IMR-90 (cell line): ENCODE measurements around the gene KLRC3. TPM values are rescaled to one million over a fixed set of nuclear protein-coding genes. Genes with fewer than 3 reads are reported as not detected.

Experiments used
- ATAC-seq: fragments of 200-7000 bp; cut with Tn5 transposase; 2 replicates; pipeline ENCODE4 v1.9.1; 2020; ENCODE audit warnings: low read depth, mild to moderate bottlenecking, moderate library complexity
- BruUV-seq: library from RNA; stranded (reverse); fragments of 400-500 nt; replicated peaks from 2 replicates; lab custom pipeline; 2021; lab: Mats Ljungman, UMichigan
- CTCF ChIA-PET: fragments of 300-600 bp; formaldehyde crosslinking; extraction: SDS; loops from one replicate; lab custom pipeline; 2021; ENCODE audit warnings: antibody characterized with exemption; lab: Yijun Ruan, JAX
- POLR2A ChIA-PET: fragments of 300-600 bp; sonication (Branson Sonifier 250); formaldehyde crosslinking; loops from one replicate; lab custom pipeline; 2022; ENCODE audit warnings: antibody characterized with exemption; ENCODE audit not compliant: unreplicated experiment; lab: Charles Lee
- DNase-seq: peaks from one replicate; pipeline ENCODE4 v3.0.0; 2013
- H2AFZ ChIP-seq: replicated peaks from 2 replicates; pipeline ENCODE3; 2013; ENCODE audit warnings: low read length, mild to moderate bottlenecking; ENCODE audit not compliant: poor library complexity
- H2AK5ac ChIP-seq: 2 replicates; pipeline ENCODE4 v1.6.1; 2013; ENCODE audit warnings: low read depth, low read length, inconsistent platforms
- H2AK9ac ChIP-seq: replicated peaks from 2 replicates; pipeline ENCODE3; 2013; ENCODE audit warnings: mild to moderate bottlenecking, low read depth, low read length, moderate library complexity; ENCODE audit not compliant: poor library complexity
- H2BK120ac ChIP-seq: 2 replicates; pipeline ENCODE4 v1.6.1; 2013; ENCODE audit warnings: low read depth, low read length, inconsistent platforms
- H2BK15ac ChIP-seq: 3 replicates; pipeline ENCODE4 v1.6.1; 2013; ENCODE audit warnings: low read depth, low read length, inconsistent platforms
- H2BK20ac ChIP-seq: 2 replicates; pipeline ENCODE4 v1.6.1; 2013; ENCODE audit warnings: low read depth, mild to moderate bottlenecking, inconsistent platforms, low read length, moderate library complexity
- H2BK5ac ChIP-seq: 2 replicates; pipeline ENCODE4 v1.6.1; 2013; ENCODE audit warnings: mild to moderate bottlenecking, low read depth, low read length, inconsistent platforms; ENCODE audit not compliant: poor library complexity, severe bottlenecking
- H3K14ac ChIP-seq: replicated peaks from 2 replicates; pipeline ENCODE4 v1.6.1; 2013; ENCODE audit warnings: low read depth, low read length, inconsistent platforms
- H3K18ac ChIP-seq: 2 replicates; pipeline ENCODE4 v1.6.1; 2013; ENCODE audit warnings: low read depth, low read length, control low read depth
- H3K23ac ChIP-seq: 2 replicates; pipeline ENCODE4 v1.6.1; 2013; ENCODE audit warnings: low read depth, low read length, inconsistent platforms
- H3K27ac ChIP-seq: 2 replicates; pipeline ENCODE4 v1.5.1; 2013; ENCODE audit warnings: mild to moderate bottlenecking, control low read depth, low read length; ENCODE audit not compliant: insufficient read depth
- H3K27me3 ChIP-seq: 2 replicates; pipeline ENCODE4 v1.6.1; 2013; ENCODE audit warnings: low read length; ENCODE audit not compliant: control insufficient read depth, insufficient read depth
- H3K36me3 ChIP-seq: 2 replicates; pipeline ENCODE4 v1.6.1; 2013; ENCODE audit warnings: low read length, mixed read lengths; ENCODE audit not compliant: control insufficient read depth, insufficient read depth
- H3K4ac ChIP-seq: 2 replicates; pipeline ENCODE4 v1.6.1; 2013; ENCODE audit warnings: low read depth, low read length, inconsistent platforms
- H3K4me1 ChIP-seq: 2 replicates; pipeline ENCODE4 v1.6.1; 2013; ENCODE audit warnings: low read length, mixed read lengths; ENCODE audit not compliant: control insufficient read depth, insufficient read depth
- H3K4me2 ChIP-seq: 2 replicates; pipeline ENCODE4 v1.6.1; 2013; ENCODE audit warnings: low read depth, mild to moderate bottlenecking, control low read depth, low read length, moderate library complexity
- H3K4me3 ChIP-seq: 2 replicates; pipeline ENCODE4 v1.5.1; 2013; ENCODE audit warnings: low read depth, mild to moderate bottlenecking, control low read depth, low read length, moderate library complexity; ENCODE audit not compliant: insufficient read depth
- H3K56ac ChIP-seq: 2 replicates; pipeline ENCODE4 v1.6.1; 2013; ENCODE audit warnings: low read length, inconsistent platforms; ENCODE audit not compliant: insufficient read depth; ENCODE audit errors: extremely low read depth
- H3K79me1 ChIP-seq, 2 experiments: 2 replicates each; pipeline ENCODE4 v1.6.1; 2013; ENCODE audit warnings: low read length in 2 of 2, inconsistent platforms in 1 of 2, low read depth in 1 of 2
- H3K9ac ChIP-seq: 2 replicates; pipeline ENCODE4 v1.6.1; 2013; ENCODE audit warnings: low read depth, low read length, control low read depth
- H3K9me1 ChIP-seq: 2 replicates; pipeline ENCODE4 v1.6.1; 2013; ENCODE audit warnings: low read length, inconsistent platforms; ENCODE audit not compliant: insufficient read depth
- H3K9me3 ChIP-seq: 2 replicates; pipeline ENCODE4 v1.6.1; 2013; ENCODE audit warnings: low read length; ENCODE audit not compliant: control insufficient read depth, insufficient read depth
- H4K20me1 ChIP-seq: 2 replicates; pipeline ENCODE4 v1.6.1; 2013; ENCODE audit warnings: low read length, inconsistent platforms; ENCODE audit not compliant: insufficient read depth
- H4K5ac ChIP-seq: 2 replicates; pipeline ENCODE4 v1.6.1; 2013; ENCODE audit warnings: mild to moderate bottlenecking, low read depth, low read length, control low read depth
- H4K8ac ChIP-seq, 2 experiments: 2 replicates each; pipeline ENCODE4 v1.6.1; 2013; ENCODE audit warnings: low read depth in 2 of 2, low read length in 2 of 2, control low read depth in 1 of 2, inconsistent platforms in 1 of 2
- H4K91ac ChIP-seq: 2 replicates; pipeline ENCODE4 v1.6.1; 2013; ENCODE audit warnings: low read depth, low read length, inconsistent platforms; ENCODE audit not compliant: insufficient read depth
- CEBPB ChIP-seq: IDR thresholded peaks from 2 replicates; pipeline ENCODE4 v1.6.1; 2012; ENCODE audit warnings: low read depth, low read length, improper control_type of control experiment
- MXI1 ChIP-seq: IDR thresholded peaks from 2 replicates; pipeline ENCODE4 v1.6.1; 2012; ENCODE audit warnings: low read depth, mild to moderate bottlenecking, low read length, moderate library complexity, borderline replicate concordance
- WGBS, 2 experiments: methylation state at CpG; one replicate each; pipeline versions ENCODE4 v1.1.5 to v1.1.7; 2013; ENCODE audit warnings: missing lambda C conversion rate in 2 of 2; ENCODE audit not compliant: insufficient read length in 1 of 2; ENCODE audit errors: extremely low coverage in 2 of 2; 5-methylcytosine and 5-hydroxymethylcytosine counted together
- dilution Hi-C: fragments of 300-500 bp; cut with HindIII; formaldehyde crosslinking; loops from one replicate; pipeline ENCODE4 v1.14.3; 2018; ENCODE audit warnings: low sequenced_read_pairs; ENCODE audit not compliant: unreplicated experiment
- in situ Hi-C: fragments of 300-500 bp; cut with MboI; formaldehyde crosslinking; loops from 3 replicates; pipeline ENCODE4 v1.14.3; 2019; ENCODE audit warnings: low sequenced_read_pairs, inconsistent platforms, mixed read lengths
- intact Hi-C: fragments of 100-400 bp; cut with micrococcal nuclease; formaldehyde crosslinking; loops from 2 replicates; pipeline ENCODE4 v1.10.0; 2022
- polyA plus RNA-seq, 3 experiments: library from polyadenylated mRNA; depleted of rRNA; stranded (reverse); fragments of >200 nt; gene quantifications; 2 replicates each; pipeline ENCODE4 v1.2.3, GENCODE V29; 2012; ENCODE audit warnings: low replicate concordance in 1 of 3
- total RNA-seq: library from RNA; depleted of rRNA; stranded (reverse); fragments of >200 nt; gene quantifications from 2 replicates; pipeline ENCODE4 v1.2.3, GENCODE V29; 2012

The KLRC3 gene
- total and polyA plus RNA-seq, 2 of the 4 experiments (the other 2 are of a cell fraction): not detected

GRCh38 chr12:10453156-10453555, 32.8 kb upstream of the KLRC3 start, which contains the start of gene KLRC1:
TSS of gene KLRC1 (minus strand) at chr12:10453377. CDS start at chr12:10451156, 2,221 bp downstream.
- no peak within 1 kb of the TSS for H3K18ac ChIP-seq
- ChIA-PET CTCF (no interaction called here), POLR2A (interaction anchor here (0.6 kb wide), 1 partner anchor 1087 kb away, joined by 4 read pairs; no protein-coding TSS in a partner anchor)
- no peak within 1 kb of the TSS for H4K5ac ChIP-seq
- no peaks in the 10 kb centered on the region for H4K20me1 ChIP-seq
- H3K4me2 ChIP-seq: no peak within 1 kb of the TSS
- dilution Hi-C loops (no loop called here), intact Hi-C loops (loop anchor here (10.0 kb wide), 1 partner anchor 48 kb away; the partner anchor contains the start of gene KLRC4), in situ Hi-C loops (no loop called here)
- no peak within 1 kb of the TSS for H4K8ac ChIP-seq
- no peaks in the 10 kb centered on the region for H3K36me3 ChIP-seq
- BruUV-seq: no TSS peak
- H2AK5ac ChIP-seq: no peak within 1 kb of the TSS
- no peaks in the 10 kb centered on the region for H3K4me1 ChIP-seq
- no peak within 1 kb of the TSS for H4K91ac ChIP-seq
- H3K56ac ChIP-seq: no peak within 1 kb of the TSS
- ATAC-seq: no peak
- H2BK15ac ChIP-seq: no peak within 1 kb of the TSS
- DNase-seq: no peak
- no peaks in the 10 kb centered on the region for H3K79me1 ChIP-seq
- TF ChIP-seq CEBPB (0 out of 2 replicates have a peak, but pooled peaks have one; percentile 26), MXI1 (no peak)
- no peak within 1 kb of the TSS for H3K14ac ChIP-seq
- H3K27me3 ChIP-seq: peaks cover 2% of the 10 kb centered on the region; the same call in 1 of the 2 replicates
- H2BK20ac ChIP-seq: no peak within 1 kb of the TSS
- H2BK5ac ChIP-seq: no peak within 1 kb of the TSS
- no peaks in the 10 kb centered on the region for H3K9me1 ChIP-seq
- H3K27ac ChIP-seq: no peak within 1 kb of the TSS
- no peak within 1 kb of the TSS for H2AFZ ChIP-seq
- WGBS, 2 experiments: no CpG with 5 or more reads among the region's 2 CpGs
- H2AK9ac ChIP-seq: no peak within 1 kb of the TSS
- no peak within 1 kb of the TSS for H3K23ac ChIP-seq
- no peak within 1 kb of the TSS for H3K9ac ChIP-seq
- H3K4me3 ChIP-seq: no peak within 1 kb of the TSS
- H3K9me3 ChIP-seq: peaks cover 6% of the 10 kb centered on the region
- no peak within 1 kb of the TSS for H2BK120ac ChIP-seq
- no peak within 1 kb of the TSS for H3K4ac ChIP-seq
